Stimulated activated CD4-positive, alpha-beta T cell treated with anti-CD3 and anti-CD28 coated beads, TNF-alpha, amount 100 ng/mL, for 4 hours (primary cell): Measurements from ENCODE around the gene PDE4C.
A peak's percentile ranks its signal among the peaks of the same experiment; 100 is the strongest.

Source experiments
- DNase-seq, 3 experiments: peaks; one replicate each; pipeline ENCODE4 v3.0.0-alpha.2; 2020; ENCODE audit warnings: low read depth in 3 of 3

The PDE4C gene

DNA sequence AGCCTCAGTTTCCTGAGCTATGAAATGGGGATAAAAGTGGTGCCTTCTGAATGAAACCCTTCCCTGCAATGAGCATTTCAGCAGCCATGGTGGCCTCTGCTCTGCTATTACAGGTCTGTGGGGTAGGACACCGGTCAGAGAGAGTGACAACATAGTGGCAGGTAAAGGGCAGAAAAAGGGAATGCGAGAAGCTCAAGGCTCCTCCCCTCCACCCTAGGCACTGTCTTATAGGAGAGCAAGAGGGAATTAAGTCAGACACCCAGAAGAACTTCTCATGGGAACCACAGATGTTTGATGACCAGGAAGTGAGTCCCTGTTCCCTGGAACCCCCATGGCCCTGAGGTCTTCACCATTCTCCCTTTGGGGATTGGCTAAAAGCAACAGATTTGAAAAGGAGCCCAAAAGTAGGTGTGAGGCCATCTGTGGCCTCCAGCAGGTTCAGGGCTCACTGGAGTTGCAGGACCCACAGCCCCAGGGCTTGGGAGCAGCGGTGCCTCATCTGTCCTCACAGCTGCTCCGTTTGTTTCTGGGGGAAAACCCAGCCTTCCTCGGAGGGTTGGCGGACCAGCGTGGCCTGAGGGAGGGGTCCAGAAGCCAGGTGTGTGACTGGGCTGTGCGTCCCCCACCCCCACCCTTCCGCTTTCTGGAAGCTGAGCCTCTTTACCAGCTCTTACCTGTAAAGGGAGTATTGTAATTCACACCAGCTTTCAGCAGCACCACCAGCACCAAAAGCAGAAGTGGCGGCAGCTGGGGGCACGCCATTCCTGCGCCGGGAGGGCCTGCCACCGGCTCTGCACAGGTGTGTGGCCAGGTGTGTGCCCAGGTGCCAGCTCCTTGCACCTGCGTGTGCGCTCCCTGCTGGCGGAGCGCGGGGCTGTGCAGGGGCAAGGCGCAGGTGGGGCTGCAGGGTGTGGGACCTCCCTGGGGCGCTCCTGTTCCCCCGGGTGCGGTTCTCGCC lies 28.6 kb upstream of the PDE4C start:
- DNase-seq: no peak

DNA sequence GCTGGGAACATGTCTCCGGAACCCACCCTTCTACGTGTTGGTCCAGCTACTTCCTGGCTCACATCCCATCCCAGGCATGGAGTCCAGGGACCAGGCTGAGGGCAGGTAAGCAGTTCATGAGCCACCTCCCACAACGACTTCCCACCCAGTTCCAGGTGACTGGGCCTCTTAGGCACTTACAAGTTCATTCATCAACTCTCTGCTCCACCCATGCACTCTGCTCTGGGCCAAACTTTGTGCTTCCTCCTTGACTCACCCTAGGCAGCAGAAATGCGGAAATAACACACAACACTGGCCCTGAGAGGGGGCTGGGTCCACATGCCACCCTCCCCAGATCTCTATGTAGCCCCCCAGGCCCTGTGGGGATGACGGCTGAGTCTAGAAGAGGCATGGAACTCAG lies 27.5 kb upstream of the PDE4C start:
- DNase-seq: no peak

DNA sequence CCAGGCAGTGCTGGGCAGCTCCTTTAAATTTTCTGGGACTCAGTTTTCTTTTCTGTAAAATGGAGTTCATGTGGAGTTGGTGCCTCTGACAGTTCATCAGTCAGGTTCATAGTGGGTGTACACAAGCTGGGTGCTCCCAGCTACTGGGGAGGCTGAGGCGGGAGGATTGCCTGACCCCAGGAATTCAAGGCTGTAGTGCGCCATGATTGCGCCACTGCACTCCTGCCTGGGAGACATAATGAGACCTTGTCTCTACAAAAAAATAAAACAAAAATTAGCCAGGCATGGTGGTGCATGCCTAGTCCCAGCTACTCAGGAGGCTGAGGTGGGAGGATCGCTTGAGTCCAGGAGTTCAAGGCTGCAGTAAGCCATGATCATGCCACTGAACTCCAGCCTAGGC lies 26.9 kb upstream of the PDE4C start:
- no peak for DNase-seq

DNA sequence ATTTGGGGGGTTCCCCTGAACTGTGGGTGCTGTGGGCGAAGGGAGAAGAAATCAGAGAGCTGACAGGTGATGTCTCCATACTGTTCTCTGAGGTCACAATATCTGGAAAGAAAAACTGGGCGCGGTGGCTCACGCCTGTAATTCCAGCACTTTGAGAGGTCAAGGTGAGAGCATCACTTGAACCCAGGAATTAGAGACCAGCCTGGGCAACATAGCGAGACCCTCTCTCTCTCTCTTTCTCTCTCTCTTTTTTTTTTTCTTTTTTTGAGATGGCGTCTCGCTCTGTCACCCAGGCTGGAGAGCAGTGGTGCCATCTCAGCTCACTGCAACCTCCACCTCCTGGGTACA lies 26.1 kb upstream of the PDE4C start:
- no peak for DNase-seq

DNA sequence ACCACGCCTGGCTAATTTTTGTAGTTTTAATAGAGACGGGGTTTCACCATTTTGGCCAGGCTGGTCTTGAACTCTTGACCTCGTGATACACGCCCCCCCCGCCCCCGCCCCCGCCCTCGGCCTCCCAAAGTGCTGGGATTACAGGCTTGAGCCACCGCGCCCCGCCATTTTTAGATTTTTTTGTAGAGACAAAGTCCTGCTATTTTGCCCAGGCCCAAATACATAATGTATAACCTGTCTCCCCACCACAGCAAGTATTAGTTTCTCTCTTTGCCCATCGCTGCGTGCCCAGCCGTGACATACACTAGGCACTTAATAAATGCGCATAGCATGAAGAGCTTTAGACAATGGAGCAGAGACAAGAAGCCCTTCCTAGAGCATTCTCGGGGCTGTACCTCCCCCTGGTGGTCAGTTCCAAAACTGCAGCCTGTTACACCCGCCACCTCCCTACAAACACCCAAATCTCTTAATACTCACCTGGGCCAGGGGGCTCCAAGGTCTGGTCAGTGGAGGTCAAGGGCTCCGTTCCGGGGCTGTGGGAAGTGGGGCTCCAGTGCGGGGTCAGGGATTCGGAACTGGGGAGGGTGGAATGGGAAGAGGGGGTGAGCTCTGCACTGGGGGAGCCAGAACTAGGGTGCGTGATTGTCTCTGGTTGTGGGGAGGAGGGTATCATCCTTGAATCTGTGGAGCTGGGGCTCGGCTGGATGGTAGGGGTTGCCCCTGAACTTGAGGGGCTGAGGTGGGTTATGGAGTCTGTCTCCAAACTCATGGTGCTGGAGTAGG lies 25.5 kb upstream of the PDE4C start:
- DNase-seq: peak; percentile 61 to 70 (median 67)

DNA sequence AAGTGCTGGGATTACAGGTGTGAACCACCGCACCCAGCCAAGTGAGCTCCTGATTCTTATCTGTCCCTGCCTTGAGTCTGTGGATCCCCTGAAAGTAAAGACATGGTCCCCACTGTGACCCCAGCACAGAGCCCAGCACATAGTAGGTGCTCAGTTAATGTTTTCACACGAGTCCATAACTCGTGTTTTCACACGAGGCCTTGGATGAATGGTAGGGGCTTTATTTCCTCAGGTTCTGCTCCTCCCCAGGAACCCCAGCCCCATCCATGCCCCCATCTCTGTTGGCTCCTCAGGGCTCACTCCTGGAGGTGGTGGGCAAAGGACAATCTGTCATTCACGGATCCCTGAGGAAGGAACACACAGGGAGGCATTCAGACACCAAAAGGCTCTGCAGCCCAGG lies 23.6 kb upstream of the PDE4C start:
- no peak for DNase-seq

DNA sequence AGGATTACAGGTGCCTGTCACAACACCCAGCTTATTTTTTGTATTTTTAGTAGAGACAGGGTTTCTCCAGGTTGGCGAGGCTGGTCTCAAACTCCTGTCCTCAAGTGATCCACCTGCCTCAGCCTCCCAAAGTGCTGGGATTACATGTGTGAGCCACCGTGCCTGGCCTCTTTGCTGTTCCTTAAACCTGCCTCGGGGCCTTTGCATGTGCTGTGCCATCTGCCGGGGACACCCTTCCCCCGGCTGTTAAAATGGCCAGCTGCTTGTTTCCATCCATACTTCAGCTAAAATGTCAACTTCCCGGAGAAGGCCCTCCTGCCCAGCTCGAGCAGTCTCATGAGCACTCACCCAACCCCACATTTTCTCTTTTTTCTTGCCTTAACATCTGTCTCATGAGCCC lies 19.1 kb upstream of the PDE4C start:
- DNase-seq: no peak

DNA sequence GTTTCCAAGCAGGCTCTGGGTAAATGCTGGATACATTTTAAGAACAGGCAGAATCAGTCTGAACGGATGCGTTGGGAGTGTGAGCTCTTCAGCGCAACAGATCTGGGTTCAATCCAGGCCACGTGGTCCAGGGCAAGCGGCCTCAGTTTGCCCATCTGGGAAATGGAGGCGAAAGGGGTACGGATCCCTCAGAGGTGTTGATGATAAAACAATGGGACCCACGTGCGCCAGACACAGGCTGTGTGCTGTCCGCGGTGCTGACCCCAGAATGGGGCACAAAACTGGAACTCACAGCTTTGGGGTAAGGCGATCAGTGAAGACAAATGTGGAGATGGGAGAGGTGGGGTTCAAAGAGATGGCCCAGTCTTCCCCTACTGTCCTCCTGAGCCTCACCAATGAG lies 13.1 kb upstream of the PDE4C start:
- no peak for DNase-seq

DNA sequence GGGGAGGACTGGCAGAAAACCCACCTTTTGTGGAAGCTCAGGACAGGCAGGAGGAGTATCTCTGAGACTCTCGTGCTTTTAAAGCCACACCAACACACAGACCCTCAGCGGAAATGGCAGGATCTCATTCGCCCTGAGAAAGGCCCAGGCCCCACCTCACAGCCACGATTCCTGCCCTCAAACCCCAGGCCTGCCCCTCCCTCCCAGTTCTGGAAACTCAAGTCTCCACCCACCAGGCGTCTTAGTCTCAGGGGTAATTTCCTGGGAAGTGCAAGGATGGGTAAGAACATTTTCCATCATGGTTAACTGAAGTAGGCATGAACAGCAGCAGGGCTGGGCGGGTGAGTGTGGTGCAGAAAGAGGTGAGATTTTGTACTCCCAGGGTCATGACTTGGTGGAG lies 8.0 kb upstream of the PDE4C start:
- no peak for DNase-seq

DNA sequence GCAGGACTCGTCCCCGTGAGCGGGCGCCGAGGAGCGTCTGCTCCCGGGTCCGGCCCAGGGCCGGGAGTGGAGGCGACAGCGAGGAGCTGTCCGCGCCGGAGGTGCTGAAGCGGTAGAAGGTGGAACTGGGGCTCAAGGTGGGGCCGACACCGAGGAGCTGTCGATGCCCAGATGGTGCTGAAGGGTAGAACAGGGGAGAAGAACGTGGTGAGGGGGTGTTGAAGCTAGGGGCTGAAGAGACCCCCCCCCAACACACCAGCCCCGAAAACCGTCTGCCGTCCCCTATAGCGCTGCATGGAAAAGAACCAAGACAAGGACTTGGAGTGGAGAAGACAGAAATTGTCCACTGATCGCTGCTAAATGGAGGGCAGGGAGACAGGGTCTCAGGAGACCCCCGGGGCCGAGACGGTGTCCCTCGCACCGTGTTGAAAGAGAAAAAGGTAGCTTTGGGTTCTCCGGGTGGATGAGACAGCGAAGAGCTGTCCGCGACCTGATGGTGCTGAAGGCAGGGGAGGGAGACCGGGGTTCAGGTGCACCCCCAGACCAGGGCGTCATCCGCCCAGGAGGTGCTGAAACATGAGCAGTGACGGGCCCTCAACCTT lies 7.1 kb upstream of the PDE4C start:
- DNase-seq: no peak

DNA sequence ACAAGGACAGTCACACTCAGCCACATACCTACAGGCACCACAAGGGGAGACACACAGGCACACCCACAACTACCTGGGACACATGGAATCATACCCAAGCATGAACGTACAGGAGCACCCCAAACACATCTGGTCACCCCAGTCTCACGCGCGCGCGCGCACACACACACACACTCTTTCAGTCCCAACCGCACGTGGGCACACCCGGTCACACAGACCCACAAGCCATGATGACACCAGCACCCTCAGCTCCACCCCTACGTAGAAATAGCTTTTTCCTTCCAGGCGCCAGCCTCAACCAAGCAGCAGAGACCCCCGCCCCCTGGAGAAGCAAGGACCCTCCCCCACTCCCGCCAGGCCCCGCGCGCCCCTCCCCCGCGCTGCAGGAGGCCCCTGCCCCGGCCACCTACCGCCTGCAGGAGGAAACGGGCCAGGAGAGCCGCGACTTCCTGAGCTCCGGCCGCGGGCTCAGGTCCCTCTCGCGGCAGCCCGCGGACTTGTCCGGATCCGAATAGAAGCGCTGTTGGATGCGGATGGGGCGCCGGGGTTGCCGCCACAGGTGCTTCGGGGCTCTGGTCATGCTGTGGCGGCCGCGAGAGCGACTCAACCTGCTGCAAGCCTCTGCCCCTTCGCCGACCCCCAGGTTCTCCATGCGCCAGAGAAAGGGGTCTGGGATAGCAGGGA lies 6.4 kb upstream of the PDE4C start:
- no peak for DNase-seq

DNA sequence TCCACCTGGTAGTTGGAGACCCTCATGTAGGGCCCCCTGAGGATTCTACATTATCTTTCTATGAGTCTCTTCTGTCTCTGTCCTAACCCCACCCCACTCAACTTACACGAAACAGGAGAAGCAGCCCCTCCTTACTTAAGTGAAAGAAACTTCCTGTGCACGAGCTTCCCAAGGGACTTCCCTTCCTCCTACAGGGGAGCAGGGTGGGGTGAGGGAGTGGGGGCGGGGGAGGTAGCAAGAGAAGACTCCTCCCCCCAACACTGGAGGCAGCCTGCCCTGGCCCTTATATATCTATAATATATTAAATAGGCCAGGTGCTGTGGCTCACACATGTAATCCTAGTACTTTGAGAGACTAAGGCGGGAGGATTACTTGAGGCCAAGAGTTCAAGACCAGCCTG lies 5.5 kb upstream of the PDE4C start:
- no peak for DNase-seq

DNA sequence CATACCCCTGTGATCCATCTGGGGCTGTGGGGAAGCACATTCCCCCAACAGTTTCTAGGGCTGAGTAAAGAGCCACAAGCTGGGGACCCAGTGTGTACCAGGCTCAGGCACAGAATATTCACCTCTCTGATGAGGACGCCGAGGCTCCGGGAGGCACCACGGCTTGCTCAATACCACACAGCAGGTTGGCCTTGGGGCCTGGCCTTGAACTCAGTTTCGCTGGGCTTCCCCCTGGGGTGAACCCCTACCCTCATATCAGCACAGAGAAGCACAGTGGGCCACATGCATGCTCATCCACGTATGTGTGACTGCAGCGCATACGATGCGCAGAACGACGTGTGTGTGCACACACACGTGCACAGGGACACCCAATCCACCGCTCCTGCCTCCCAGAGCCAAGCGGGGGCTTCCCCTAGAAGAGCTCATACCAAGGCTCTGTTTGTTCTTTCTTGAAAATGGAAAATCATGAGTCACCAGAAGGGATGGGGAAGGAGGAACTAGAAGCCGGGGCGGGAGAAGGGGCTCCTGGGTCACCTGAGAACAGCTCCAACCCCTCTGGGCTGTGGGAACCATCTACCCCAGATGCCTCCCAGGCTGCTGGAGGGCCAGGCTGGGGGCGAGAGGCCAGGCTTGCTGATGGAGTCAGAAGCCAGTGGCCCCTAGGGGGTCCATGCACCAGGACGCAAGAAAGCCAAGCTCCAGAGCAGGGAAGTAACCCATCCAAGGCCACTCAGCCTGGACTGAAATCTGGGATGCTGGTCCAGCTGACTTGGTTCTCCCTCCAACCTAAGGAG lies 4.9 kb upstream of the PDE4C start:
- DNase-seq: no peak

DNA sequence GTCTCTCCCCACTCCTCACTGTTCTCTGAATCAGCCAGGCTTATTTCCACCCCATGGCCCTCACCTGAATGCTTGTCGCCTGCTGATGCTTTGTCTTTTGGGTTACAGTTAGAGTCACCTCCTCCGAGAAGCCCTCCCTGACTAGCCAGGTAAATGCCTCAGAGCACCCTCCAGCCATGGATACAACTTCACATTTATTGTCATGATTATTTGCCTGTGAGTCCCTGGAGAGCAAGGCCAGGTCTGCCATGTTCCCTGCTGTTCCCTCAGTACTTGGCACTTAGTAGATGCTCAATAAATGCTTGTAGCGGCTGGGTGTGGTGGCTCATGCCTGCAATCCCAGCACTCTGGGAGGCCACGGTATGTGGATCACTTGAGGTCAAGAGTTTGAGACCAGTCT lies 3.7 kb upstream of the PDE4C start:
- no peak for DNase-seq

DNA sequence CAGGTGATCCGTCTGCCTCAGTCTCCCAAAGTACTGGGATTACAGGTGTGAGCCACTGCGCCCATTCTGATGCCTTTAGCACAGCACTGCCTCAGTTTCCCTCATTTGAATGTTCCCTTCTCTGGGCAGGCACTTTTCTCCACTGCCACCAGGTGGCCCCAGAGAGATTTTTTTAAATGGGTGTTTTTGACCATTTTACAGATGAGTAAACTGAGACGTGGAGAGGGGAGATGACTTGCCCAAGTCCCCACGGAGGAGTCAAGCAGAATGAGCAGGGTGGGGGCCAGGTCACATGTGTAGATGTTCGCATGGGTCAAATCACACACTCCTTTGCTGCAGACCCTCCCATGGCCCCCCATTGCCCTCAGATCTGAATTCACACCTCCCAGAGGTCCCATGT lies 3.2 kb upstream of the PDE4C start:
- no peak for DNase-seq

DNA sequence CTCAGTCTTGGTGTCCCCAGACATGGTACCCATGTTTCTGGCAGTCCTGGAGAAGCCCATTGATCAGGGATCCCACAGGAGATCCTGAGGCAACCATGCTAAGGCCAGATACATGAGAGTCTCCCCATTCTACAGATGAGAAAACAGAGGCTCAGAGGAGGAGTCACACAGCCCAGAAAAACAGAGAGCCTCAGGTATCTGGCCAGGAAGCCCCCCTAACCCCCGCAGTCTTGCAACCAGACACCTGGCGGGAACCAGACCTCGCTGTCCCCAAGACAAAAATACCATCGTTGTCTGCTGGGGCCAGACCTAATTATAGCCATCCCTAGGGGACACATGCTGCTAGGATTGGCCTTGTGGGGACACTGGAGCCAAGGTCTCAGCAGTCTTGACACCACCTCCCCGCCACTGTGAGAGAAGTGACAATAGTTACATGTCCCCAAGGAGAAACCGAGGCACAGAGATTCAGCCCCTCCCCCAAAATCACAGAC lies 1.6 kb upstream of the PDE4C start:
- no peak for DNase-seq

DNA sequence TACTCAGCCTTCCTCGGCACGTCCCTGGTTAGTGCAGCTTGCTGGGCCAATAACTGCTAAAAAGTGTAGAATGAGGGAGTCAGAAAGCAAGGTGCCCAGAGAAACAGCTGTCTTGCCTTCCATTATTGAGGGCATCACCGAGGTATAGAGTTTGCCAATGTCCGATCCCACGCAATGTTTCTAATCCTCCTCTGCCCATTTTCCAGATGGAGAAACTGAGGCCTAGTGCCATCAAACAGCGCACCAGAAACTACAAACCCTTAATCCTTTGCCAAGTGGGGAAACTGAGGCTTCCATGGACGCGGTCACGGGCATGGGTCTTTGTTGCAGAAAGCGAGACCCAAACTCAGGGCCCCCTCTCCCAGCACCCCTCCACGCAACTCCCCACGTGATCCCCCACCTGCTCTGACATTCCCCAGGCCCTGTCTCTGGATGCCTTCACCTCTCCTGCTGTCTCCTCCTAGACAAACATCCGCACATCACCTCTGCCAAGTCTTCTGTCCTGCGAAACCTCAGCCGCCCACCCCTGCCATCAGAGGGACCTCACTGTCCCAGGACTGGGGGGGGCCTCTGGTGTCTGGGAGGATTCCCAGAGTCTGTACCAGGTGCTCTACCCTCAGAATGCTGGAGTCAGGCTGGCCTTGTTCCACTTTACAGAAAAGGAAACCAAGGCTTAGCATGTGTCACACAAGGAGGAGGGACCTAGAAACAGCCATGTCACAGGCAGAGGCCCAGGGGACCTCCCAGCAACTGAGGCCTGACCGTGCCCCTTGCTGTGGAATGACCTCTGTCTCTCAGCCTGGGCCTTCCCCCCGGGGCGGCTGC lies 930 bp upstream of the PDE4C start:
- no peak for DNase-seq

DNA sequence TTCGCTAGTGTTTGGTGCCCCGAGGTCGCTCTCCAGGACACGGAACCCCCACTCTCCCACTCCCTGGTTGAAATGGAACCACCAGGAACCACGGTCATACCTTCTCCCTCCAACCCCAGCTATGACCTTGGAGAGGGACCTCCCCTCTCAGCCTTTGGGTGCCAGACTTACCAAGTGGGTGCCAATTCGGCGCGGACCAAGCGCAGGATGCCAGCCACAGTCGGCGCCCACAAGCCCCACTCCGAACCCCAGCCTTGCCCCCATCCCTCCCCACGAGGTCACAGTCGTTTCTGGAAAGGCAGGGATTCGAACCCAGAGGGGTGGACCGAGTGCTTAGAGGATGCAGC lies 910 bp downstream of the PDE4C start:
- DNase-seq: no peak

DNA sequence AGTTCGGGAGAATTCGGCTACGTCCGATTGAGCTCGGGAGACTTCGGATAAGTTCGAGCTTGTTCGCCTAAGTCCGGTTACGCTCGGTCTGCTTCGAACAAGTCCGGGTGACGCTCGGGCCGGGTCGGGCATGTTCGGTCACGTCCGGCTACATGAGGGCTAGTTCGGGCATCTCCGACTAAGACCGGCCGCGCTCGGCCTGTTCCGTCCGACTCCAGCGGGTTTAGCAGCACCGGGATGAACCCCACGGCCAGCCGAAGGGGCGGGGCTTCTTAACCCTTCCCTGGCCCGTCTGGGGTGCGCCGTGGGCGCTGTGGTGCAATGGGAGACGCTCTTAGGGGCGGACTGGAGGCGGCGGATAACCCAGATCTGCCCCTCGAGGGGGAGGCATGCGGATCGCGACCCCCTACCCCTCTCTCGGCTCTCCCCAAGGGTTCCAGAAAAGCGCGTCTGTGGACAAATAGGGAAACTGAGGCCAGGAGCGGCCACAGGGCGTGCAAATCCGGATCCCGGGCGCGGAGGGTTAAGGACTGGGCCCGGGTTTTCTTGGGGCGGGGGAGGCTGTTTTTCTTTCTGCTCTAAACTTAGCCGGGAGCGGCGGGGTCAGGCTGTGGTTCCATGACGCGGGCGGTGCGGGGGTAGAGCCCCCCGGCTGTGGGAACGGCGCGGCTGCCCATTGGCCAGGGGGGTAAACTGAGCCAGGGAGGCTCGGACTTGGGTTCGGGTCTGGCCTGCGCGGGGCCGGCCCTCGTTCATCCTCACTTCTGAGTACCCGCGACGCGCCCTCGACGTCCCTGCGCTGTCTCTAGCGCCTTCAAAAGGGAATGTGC lies 1.5 kb downstream of the PDE4C start:
- DNase-seq: peak; percentile 40 to 80 (median 50)
